ENCODE results near the gene ZFP91.

ZFP91 gene

DNA sequence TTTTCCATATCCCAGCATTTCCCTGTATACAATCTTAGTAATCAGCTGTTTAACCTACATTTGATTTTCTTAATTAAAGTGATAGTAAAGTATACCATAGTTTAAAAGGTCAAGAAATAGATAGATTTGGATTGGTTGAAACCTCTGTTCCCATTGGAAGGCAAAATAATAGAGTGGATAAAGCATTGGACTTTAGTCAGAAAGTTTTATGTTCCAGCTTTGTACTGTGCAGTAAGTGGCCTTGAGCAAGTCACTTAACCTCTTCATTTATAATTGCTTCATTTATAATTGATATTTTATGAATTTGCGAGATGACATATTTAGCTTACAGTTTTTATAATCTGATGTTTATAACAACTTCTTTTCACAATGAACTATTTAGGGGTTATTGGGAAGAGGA is 3.6 kb downstream of the ZFP91 start:
- DNase-seq (ENCODE audit: low read depth, low spot score) = no peak

DNA sequence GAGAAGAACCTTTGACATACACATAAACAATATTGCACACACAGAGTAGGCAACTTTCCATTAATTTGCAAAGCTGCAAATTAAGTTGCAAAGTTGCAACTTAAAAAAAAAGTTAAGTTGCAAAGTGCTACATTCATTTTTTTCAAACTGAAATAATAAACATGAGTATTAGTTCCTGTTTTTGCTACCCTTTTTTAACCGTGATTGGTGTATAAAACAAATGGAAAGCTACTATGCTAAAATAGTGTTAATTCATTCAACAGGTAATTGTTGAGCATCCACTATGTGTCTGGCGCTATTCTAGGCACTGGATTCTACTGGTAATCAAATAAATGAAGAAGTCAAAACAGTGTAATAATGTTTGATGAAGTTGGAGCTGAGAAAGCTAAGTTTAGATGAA is 8.1 kb downstream of the ZFP91 start:
- no peak for DNase-seq (ENCODE audit: low read depth, low spot score)

DNA sequence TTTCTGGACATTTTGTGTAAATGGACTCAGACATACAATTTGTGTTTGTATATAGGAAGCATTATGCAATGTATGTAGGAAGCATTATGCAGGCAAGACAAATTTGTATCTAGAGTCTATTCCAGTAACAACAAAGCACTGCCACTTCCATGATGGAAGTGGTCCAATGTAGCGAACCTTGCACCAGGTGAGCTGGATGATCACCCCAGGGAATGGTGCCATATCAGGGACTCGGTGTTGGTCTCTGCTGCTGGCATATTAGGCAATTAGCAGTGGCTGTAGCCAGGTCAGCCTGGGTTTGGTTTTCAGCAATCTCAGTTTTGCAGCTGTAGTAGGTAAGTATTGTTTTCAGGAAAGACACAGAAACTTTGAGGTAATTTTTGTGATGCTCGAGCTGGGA is 12.8 kb downstream of the ZFP91 start:
- no peak for DNase-seq (ENCODE audit: low read depth, low spot score)

GRCh38 chr11:58592760-58593472 is 14.1 kb downstream of the ZFP91 start:
- DNase-seq (ENCODE audit: low read depth, low spot score) = peak; percentile 21

GRCh38 chr11:58594826-58595225 is 16.0 kb downstream of the ZFP91 start:
- no peak for DNase-seq (ENCODE audit: low read depth, low spot score)

GRCh38 chr11:58596621-58597020 is 17.8 kb downstream of the ZFP91 start:
- no peak for DNase-seq (ENCODE audit: low read depth, low spot score)

- DNase-seq (ENCODE audit: low read depth, low spot score) = no peak
These were observed 18.8 kb downstream of the ZFP91 start for GRCh38 chr11:58597486-58598144.

- no peak for DNase-seq (ENCODE audit: low read depth, low spot score)
These were observed 21.6 kb downstream of the ZFP91 start for GRCh38 chr11:58600510-58600909.

- no peak for DNase-seq (ENCODE audit: low read depth, low spot score)
These were observed 28.3 kb downstream of the ZFP91 start for GRCh38 chr11:58606930-58607714.

DNA sequence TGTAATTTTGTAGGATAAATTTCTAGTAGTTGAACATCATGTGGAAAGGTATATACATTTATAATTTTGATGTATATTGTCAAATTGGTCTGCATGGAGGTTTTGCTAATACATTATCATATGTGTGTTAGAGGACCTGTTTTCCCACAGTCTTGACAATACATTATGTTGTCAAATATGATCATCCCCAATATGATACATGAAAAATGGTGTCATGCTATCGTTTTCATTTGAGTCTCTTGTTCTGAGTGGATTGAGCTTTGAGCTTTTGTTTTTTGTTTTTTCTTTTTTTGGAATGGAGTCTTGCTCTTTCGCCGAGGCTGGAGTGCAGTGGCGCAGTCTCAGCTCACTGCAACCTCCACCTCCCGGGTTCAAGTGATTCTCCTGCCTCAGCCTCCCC is 29.5 kb downstream of the ZFP91 start:
- DNase-seq (ENCODE audit: low read depth, low spot score) = no peak

- no peak for DNase-seq (ENCODE audit: low read depth, low spot score)
These were observed 30.9 kb downstream of the ZFP91 start for GRCh38 chr11:58609723-58610122.

DNA sequence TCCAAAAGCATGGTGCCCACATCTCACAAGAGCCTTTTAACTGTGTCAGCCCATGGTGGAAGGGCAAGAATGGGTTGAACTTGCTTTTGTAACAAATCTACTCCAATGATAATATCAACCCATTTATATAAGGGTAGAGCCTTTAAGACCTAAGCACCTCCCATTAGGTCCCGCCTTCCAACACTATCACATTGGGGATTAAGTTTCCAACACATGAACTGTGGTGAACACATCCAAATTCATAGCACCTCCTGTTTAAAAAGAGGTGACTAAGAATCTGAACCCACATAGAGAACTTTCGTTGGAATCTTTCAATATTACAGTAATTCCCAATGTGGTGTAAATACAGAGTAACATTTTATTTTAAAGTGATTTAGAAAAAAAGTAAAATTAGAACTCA is 34.4 kb downstream of the ZFP91 start:
- no peak for DNase-seq (ENCODE audit: low read depth, low spot score)

DNA sequence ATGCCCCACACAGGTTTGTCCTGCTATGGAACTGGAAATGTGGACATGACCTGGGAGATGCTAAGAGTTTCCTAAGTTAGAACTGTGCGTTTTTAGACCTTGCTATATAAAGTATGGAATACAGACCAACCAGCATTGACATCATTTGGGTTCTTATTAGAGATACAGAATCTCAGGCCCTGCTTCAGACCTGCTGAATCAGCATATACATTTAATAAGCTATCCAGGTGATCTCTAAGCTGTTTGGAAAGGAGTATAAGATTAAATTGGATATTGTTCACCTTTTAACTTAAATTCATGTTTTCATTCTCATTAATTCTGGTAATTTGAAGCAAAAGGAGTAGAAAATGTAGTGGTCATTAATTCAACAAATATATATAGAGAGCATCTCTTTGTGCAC is 36.7 kb downstream of the ZFP91 start:
- DNase-seq (ENCODE audit: low read depth, low spot score) = no peak

DNA sequence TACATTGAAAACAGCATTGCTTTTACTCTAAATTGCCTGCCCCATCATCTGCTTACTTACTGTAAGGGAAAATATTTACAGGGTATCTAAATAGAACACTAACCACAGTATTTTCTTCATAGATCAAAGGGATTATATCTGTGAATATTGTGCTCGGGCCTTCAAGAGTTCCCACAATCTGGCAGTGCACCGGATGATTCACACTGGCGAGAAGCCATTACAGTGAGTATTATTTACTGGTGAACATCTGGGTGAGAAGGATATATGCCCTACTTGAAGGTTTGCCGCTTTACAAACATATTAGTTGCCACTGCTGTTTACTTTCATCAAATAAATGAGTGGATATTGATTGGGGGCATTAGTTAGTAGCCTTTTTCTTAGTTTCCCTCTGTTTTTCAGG is 37.7 kb downstream of the ZFP91 start:
- no peak for DNase-seq (ENCODE audit: low read depth, low spot score)

- no peak for DNase-seq (ENCODE audit: low read depth, low spot score)
These were observed 39.2 kb downstream of the ZFP91 start for GRCh38 chr11:58617976-58618557.

GRCh38 chr11:58621586-58622262 is 42.9 kb downstream of the ZFP91 start:
- no peak for DNase-seq (ENCODE audit: low read depth, low spot score)

DNA sequence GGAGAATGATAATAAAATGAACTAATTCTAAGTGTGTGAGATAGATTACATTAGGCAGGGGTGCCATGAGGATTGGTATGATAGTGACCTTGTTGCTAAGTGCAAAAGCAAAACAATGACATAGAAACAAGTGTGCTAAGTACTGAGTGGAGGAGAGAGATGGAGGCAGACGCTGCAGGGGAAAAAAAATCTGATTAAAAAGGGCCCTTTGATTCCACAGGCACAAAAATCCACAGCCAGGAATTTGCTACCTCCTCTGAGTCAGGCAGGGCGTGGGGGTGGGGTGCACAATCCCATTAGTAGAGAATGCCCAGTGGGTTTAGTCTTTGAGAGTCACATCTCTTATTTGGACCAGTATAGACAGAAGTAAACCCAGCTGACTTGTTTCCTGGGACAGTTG is 43.5 kb downstream of the ZFP91 start, which contains the start of gene CNTF:
Gene CNTF, plus strand, starts transcription at position 322 of the 400 bp plus-strand sequence. CDS start 88 bp downstream, outside the sequence.
- no peak for DNase-seq (ENCODE audit: low read depth, low spot score)

DNA sequence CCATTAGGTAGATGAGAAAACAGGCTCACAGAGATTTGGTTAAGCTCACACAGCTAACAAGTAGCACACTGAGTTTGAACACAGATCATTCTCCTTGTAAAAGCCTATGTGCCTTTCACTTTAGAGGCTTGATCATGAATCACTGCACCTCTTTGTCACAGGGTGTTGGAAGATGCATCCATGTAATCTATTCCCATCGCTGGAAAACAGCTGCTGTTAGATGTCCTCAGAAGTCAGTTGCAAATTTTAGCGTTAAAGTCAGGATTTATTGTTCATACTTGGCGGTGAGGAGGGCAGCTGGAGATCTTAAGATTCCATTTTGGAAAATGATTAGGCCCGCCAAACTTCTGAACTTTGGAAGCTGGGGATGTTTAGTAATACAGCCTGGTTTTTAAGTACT is 46.2 kb downstream of the ZFP91 start:
- no peak for DNase-seq (ENCODE audit: low read depth, low spot score)

GRCh38 chr11:58625826-58626460 is 47.1 kb downstream of the ZFP91 start:
- DNase-seq (ENCODE audit: low read depth, low spot score) = no peak

DNA sequence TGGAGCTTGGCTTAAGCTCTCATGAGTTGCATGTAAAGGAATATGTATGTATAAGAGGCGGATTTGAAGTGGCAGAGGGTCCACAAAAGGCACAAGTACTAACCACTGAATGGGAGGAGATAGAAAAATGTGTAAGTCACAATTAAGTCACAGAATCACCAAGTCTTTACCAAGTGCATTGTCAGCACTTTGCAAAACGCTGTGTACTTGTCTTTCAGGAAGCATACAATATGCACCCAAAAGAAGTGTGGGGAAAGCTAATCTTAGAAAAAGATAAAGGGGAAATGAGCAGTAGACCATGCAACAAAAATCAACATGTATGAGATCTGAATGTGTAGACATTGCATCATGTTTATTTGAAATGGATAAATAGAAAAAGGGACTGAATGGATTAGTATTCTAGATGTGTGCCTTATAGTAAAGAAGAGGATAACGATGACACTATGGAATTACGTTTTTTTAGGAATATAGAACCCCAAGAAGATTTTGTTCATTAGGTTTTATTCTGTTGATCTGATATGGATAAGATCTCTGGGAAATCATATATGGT is 48.1 kb downstream of the ZFP91 start:
- DNase-seq (ENCODE audit: low read depth, low spot score) = no peak

DNA sequence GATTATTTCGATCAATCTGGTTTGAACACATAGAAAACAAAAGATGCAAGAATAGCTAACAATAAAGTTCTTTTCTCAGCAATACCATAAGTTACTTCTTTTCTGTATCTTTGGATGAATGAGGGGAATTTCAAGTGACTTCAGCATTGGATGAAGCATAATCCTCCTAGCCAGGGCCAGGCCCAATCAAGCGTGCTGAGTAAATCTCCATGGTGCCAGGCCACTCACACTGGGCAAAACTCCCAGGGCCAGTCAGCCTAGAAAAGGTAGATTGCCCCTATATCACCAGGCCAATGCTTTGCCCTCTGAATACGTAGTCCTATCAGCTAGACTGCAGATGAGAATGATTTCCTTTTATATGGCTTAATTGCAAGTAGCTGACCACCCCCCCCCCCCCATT is 49.6 kb downstream of the ZFP91 start:
- no peak for DNase-seq (ENCODE audit: low read depth, low spot score)

Measured in activated CD4-positive, CD25-positive, alpha-beta regulatory T cell treated with anti-CD3 and anti-CD28 coated beads, Interleukin-2, amount 50 U/mL, for 16 hours (primary cell).